Measurements from ENCODE around the gene NHS.

- TF ChIP-seq CTCF (IDR thresholded peaks at IDR 0.05) (no peak), POLR2A (IDR thresholded peaks at IDR 0.05) (no peak)
Observed at GRCh38 chrX:17431171-17431570, 56.2 kb downstream of the NHS start.
